ENCODE measurements around the gene SLC26A1.

DNA sequence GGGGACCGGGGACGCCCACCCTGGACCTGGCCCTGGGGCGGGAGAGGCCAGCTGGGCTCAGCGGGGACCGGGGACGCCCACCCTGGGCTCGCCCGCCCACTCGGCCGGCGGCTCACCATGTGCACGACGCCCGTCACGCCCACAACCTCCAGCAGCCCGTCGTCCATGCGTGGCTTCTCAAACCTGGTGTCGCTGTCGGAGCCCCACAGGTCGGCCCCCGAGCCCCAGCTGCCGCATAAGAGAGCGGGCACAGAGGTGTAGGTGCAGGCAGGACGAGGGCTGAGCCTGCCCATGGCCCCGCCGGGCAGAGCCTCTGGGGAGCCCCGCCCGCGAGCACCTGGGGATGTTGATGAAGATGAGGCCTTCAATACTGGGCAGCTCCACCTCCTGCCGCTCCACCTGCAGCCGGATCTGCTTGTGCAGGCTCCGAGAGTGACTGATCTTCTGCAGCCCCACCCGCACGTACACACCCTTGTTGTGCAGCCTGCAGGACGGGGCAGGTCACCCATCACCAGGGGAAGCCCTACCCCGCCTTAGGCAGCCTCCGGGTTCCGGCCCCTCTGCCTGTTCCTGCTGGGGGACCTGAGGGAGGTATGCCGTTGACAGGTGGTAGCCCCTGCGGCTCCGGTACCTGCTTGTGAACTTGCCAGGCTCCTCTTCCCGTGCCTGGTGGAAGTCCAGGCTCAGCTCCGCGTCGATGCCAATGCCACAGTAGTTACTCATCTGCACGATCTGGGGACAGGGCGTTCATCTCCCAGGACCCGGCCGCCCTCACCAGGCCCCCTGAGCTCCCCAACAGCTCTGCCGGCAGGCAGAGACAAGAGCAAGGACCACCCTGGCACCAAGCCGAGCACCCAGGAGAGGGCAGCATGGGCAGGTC, 31.6 kb downstream of the SLC26A1 start:
- TF ChIP-seq, protein P1, sequence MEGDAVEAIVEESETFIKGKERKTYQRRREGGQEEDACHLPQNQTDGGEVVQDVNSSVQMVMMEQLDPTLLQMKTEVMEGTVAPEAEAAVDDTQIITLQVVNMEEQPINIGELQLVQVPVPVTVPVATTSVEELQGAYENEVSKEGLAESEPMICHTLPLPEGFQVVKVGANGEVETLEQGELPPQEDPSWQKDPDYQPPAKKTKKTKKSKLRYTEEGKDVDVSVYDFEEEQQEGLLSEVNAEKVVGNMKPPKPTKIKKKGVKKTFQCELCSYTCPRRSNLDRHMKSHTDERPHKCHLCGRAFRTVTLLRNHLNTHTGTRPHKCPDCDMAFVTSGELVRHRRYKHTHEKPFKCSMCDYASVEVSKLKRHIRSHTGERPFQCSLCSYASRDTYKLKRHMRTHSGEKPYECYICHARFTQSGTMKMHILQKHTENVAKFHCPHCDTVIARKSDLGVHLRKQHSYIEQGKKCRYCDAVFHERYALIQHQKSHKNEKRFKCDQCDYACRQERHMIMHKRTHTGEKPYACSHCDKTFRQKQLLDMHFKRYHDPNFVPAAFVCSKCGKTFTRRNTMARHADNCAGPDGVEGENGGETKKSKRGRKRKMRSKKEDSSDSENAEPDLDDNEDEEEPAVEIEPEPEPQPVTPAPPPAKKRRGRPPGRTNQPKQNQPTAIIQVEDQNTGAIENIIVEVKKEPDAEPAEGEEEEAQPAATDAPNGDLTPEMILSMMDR (IDR thresholded peaks at IDR 0.05): no peak
- no peak for TF ChIP-seq POLR2AphosphoS5 (IDR thresholded peaks at IDR 0.05)

Data from gastroesophageal sphincter (tissue), 3 donors.